22Rv1 (cell line): ENCODE data around the gene MINAR1.

Experiments
- ZFX ChIP-seq: fragments of 450-650 bp; IDR thresholded peaks from 2 replicates; pipeline ENCODE4 v1.6.1; 2017; ENCODE audit warnings: antibody characterized with exemption, borderline replicate concordance
- TF ChIP-seq, protein P1 (sequence below): fragments of 450-650 bp; IDR thresholded peaks from 2 replicates; pipeline ENCODE4 v1.5.1; 2017; ENCODE audit warnings: mild to moderate bottlenecking

- TF ChIP-seq, protein P1, sequence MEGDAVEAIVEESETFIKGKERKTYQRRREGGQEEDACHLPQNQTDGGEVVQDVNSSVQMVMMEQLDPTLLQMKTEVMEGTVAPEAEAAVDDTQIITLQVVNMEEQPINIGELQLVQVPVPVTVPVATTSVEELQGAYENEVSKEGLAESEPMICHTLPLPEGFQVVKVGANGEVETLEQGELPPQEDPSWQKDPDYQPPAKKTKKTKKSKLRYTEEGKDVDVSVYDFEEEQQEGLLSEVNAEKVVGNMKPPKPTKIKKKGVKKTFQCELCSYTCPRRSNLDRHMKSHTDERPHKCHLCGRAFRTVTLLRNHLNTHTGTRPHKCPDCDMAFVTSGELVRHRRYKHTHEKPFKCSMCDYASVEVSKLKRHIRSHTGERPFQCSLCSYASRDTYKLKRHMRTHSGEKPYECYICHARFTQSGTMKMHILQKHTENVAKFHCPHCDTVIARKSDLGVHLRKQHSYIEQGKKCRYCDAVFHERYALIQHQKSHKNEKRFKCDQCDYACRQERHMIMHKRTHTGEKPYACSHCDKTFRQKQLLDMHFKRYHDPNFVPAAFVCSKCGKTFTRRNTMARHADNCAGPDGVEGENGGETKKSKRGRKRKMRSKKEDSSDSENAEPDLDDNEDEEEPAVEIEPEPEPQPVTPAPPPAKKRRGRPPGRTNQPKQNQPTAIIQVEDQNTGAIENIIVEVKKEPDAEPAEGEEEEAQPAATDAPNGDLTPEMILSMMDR, result no peak
- no peak for TF ChIP-seq ZFX
Observed at GRCh38 chr15:79437275-79438000, 5.3 kb downstream of the MINAR1 start.
